ENCODE measurements around the gene GRIK2. TPM values are rescaled to one million over a fixed set of nuclear protein-coding genes. Genes with fewer than 3 reads are reported as not detected.

GRIK2 gene
- total and polyA plus RNA-seq, 2 of the 4 experiments (the other 2 are of a cell fraction): 8.2 to 15.2 TPM

DNA sequence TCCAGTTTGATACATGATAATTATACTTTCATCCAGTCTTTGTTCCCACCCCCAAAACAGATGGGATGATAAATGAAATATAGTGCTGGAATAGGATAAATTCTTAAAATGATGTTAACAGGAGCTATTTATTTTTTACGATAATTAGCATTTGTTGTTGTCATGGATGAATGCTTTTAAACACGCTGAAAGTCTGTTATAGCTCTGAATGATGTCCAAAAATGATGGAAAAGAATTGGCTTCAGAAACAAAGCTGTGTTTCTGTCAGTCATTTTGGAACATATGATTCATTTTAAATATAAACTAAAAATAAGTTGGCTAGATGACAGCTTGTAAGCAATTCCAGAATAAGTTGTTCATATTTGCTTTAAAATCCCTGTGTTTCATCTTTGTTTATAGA, 237.4 kb downstream of the GRIK2 start:
- Histone ChIP-seq H2AK5ac (ENCODE audit: low read depth, low read length) (no peak overlapping the region), H3K27ac (ENCODE audit: insufficient read depth, low read length) (no peak overlapping the region), H2AFZ (replicated peaks; ENCODE audit: low read length, poor library complexity) (no peak overlapping the region), H3K9me1 (ENCODE audit: insufficient read depth, low read length) (no peaks in the 10 kb centered on the region), H3K4me3 (ENCODE audit: insufficient read depth, low read depth, low read length) (no peak overlapping the region), H3K23ac (ENCODE audit: low read depth, low read length) (no peak overlapping the region), H3K56ac (ENCODE audit: extremely low read depth, insufficient read depth, low read length) (no peak overlapping the region), H4K8ac (ENCODE audit: low read depth in 2 of 2, low read length in 2 of 2) (no peak overlapping the region), H3K36me3 (ENCODE audit: control insufficient read depth, insufficient read depth, low read length) (no peaks in the 10 kb centered on the region), H3K79me1 (ENCODE audit: low read depth in 1 of 2, low read length in 2 of 2) (no peaks in the 10 kb centered on the region), H3K9ac (ENCODE audit: low read depth, low read length) (no peak overlapping the region), H2AK9ac (replicated peaks; ENCODE audit: low read depth, low read length, poor library complexity) (no peak overlapping the region), H3K18ac (ENCODE audit: low read depth, low read length) (no peak overlapping the region), H2BK120ac (ENCODE audit: low read depth, low read length) (no peak overlapping the region), H3K4ac (ENCODE audit: low read depth, low read length) (no peak overlapping the region), H3K27me3 (ENCODE audit: control insufficient read depth, insufficient read depth, low read length) (no peaks in the 10 kb centered on the region), H2BK15ac (ENCODE audit: low read depth, low read length) (no peak overlapping the region), H2BK20ac (ENCODE audit: low read depth, low read length) (no peak overlapping the region), H3K4me2 (ENCODE audit: low read depth, low read length) (no peak overlapping the region), H3K9me3 (ENCODE audit: control insufficient read depth, insufficient read depth, low read length) (no peaks in the 10 kb centered on the region), H3K4me1 (ENCODE audit: control insufficient read depth, insufficient read depth, low read length) (no peaks in the 10 kb centered on the region; the same call in 1 of the 2 replicates), H4K5ac (ENCODE audit: low read depth, low read length) (no peak overlapping the region), H4K91ac (ENCODE audit: insufficient read depth, low read depth, low read length) (no peak overlapping the region), H2BK5ac (ENCODE audit: low read depth, low read length, poor library complexity, severe bottlenecking) (no peak overlapping the region), H3K14ac (replicated peaks; ENCODE audit: low read depth, low read length) (no peak overlapping the region), H4K20me1 (ENCODE audit: insufficient read depth, low read length) (no peaks in the 10 kb centered on the region)
- BruUV-seq (replicated peaks): no TSS peak
- DNase-seq (no peak), ATAC-seq (ENCODE audit: low read depth) (no peak)
- in situ Hi-C loops (cut with MboI; ENCODE audit: low sequenced_read_pairs) (no loop called here), dilution Hi-C loops (cut with HindIII; ENCODE audit: low sequenced_read_pairs, unreplicated experiment) (no loop called here), intact Hi-C loops (cut with micrococcal nuclease) (no loop called here)
- CTCF ChIA-PET: no interaction called here
- POLR2A ChIA-PET (ENCODE audit: unreplicated experiment): no interaction called here
- no CpG with 5 or more reads among the region's 2 CpGs for WGBS, 2 experiments (ENCODE audit: extremely low coverage in 2 of 2, insufficient read length in 1 of 2)
- TF ChIP-seq NFE2L2 (IDR thresholded peaks at IDR 0.05; ENCODE audit: low read depth, low read length) (no peak), CEBPB (IDR thresholded peaks at IDR 0.05; ENCODE audit: low read depth, low read length) (no peak), RFX5 (IDR thresholded peaks at IDR 0.05; ENCODE audit: low read depth, low read length) (no peak), MAFK (IDR thresholded peaks at IDR 0.05; ENCODE audit: low read depth, low read length) (no peak), CHD1 (IDR thresholded peaks at IDR 0.05; ENCODE audit: low read depth, low read length) (no peak), BHLHE40 (IDR thresholded peaks at IDR 0.05; ENCODE audit: low read depth, low read length) (no peak), MXI1 (IDR thresholded peaks at IDR 0.05; ENCODE audit: borderline replicate concordance, low read depth, low read length) (no peak), RAD21 (IDR thresholded peaks at IDR 0.05; ENCODE audit: low read length) (no peak), FOS (IDR thresholded peaks at IDR 0.05; ENCODE audit: low read depth, low read length) (no peak), RCOR1 (IDR thresholded peaks at IDR 0.05; ENCODE audit: insufficient replicate concordance, low read length) (no peak)
- TF ChIP-seq, protein P1, sequence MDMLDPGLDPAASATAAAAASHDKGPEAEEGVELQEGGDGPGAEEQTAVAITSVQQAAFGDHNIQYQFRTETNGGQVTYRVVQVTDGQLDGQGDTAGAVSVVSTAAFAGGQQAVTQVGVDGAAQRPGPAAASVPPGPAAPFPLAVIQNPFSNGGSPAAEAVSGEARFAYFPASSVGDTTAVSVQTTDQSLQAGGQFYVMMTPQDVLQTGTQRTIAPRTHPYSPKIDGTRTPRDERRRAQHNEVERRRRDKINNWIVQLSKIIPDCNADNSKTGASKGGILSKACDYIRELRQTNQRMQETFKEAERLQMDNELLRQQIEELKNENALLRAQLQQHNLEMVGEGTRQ (IDR thresholded peaks at IDR 0.05; ENCODE audit: low read depth, low read length): no peak
- TF ChIP-seq, protein P2, sequence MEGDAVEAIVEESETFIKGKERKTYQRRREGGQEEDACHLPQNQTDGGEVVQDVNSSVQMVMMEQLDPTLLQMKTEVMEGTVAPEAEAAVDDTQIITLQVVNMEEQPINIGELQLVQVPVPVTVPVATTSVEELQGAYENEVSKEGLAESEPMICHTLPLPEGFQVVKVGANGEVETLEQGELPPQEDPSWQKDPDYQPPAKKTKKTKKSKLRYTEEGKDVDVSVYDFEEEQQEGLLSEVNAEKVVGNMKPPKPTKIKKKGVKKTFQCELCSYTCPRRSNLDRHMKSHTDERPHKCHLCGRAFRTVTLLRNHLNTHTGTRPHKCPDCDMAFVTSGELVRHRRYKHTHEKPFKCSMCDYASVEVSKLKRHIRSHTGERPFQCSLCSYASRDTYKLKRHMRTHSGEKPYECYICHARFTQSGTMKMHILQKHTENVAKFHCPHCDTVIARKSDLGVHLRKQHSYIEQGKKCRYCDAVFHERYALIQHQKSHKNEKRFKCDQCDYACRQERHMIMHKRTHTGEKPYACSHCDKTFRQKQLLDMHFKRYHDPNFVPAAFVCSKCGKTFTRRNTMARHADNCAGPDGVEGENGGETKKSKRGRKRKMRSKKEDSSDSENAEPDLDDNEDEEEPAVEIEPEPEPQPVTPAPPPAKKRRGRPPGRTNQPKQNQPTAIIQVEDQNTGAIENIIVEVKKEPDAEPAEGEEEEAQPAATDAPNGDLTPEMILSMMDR (conservative IDR thresholded peaks at IDR 0.05; ENCODE audit: low read depth, low read length): no peak

Measured in IMR-90 (cell line).